Aorta (tissue), 5 donors: ENCODE measurements around the gene TRABD2B. TPM values are rescaled to one million over a fixed set of nuclear protein-coding genes. Genes with fewer than 3 reads are reported as not detected.

Experiments used
- ATAC-seq: fragments of 200-7000 bp; cut with Tn5 transposase; one replicate; pipeline ENCODE4 v1.9.1; 2022; ENCODE audit warnings: moderate library complexity; ENCODE audit not compliant: low FRiP score
- DNase-seq, 2 donors: peaks; one replicate each; pipeline ENCODE4 v3.0.0-alpha.2; 2020
- H3K27ac ChIP-seq, 2 donors: one replicate each; pipeline ENCODE4 v1.5.1; 2013; ENCODE audit warnings: low read length in 2 of 2, mild to moderate bottlenecking in 2 of 2, moderate library complexity in 2 of 2, control low read depth in 1 of 2, inconsistent platforms in 1 of 2, low read depth in 1 of 2
- H3K27me3 ChIP-seq, 2 donors: one replicate each; pipeline ENCODE4 v1.6.1; 2013; ENCODE audit warnings: control low read depth in 1 of 2, low read length in 1 of 2, mild to moderate bottlenecking in 1 of 2, moderate library complexity in 1 of 2; ENCODE audit not compliant: insufficient read depth in 2 of 2, control insufficient read depth in 1 of 2
- H3K36me3 ChIP-seq, 2 donors: one replicate each; pipeline ENCODE4 v1.6.1; 2013; ENCODE audit warnings: control low read depth in 1 of 2, low read length in 1 of 2, mild to moderate bottlenecking in 1 of 2; ENCODE audit not compliant: insufficient read depth in 2 of 2, control insufficient read depth in 1 of 2
- H3K4me1 ChIP-seq, 2 donors: one replicate each; pipeline ENCODE4 v1.6.1; 2013; ENCODE audit warnings: low read length in 2 of 2, control low read depth in 1 of 2, mild to moderate bottlenecking in 1 of 2, moderate library complexity in 1 of 2; ENCODE audit not compliant: insufficient read depth in 2 of 2, control insufficient read depth in 1 of 2
- H3K4me3 ChIP-seq, 2 donors: one replicate each; pipeline ENCODE4 v1.5.1; 2013; ENCODE audit warnings: low read length in 2 of 2, control low read depth in 1 of 2, mild to moderate bottlenecking in 1 of 2
- H3K9me3 ChIP-seq: one replicate; pipeline ENCODE4 v1.6.1; 2013; ENCODE audit warnings: mild to moderate bottlenecking, low read length; ENCODE audit not compliant: control insufficient read depth
- WGBS, 2 donors: extraction: QIAGEN DNeasy Blood & Tissue Kit; methylation state at CpG; one replicate each; pipeline ENCODE4 v1.1.7; 2013; 5-methylcytosine and 5-hydroxymethylcytosine counted together
- intact Hi-C, 2 donors: fragments of 100-400 bp; cut with DNase I; formaldehyde crosslinking; loops; one replicate each; pipeline versions ENCODE4 v1.14.2 to v1.15.0; 2022
- polyA plus RNA-seq, 2 donors: library from polyadenylated mRNA; stranded (reverse); fragments of 200-250 nt; gene quantifications; one replicate each; pipeline ENCODE4 v1.2.3, GENCODE V29; 2013
- total RNA-seq, 2 donors: library from RNA; stranded (reverse); fragmentation: NEBNext Ultra II Directional; extraction: Animal tissue kit (Norgen Biotek cat#: 25700); gene quantifications; one replicate each; pipeline ENCODE4 v1.2.1, GENCODE V29; 2021
- donor health status: healthy with polysubstance abuse.
- donor health status: Bipolar disorder and iron deficiency.
- donor health status: DM: no; HTN: no; CAD: no.
- donor health status: DM: no; HTN: no; CAD: no.
- donor health status: DM: yes; HTN: yes; CAD: no.

The TRABD2B gene
- total and polyA plus RNA-seq, 4 donors, result 6.0 to 13.3 (median 8.5) TPM

GRCh38 chr1:47849591-47850261 is 147.5 kb downstream of the TRABD2B start:
- peak; percentile 47 for ATAC-seq
- WGBS, 2 donors, result 82 to 91% methylated on average over 5 of the region's 5 CpGs
- no peak overlapping the region for H3K4me3 ChIP-seq
- H3K27ac ChIP-seq, result no peak overlapping the region
- no peaks in the 10 kb centered on the region for H3K9me3 ChIP-seq
- intact Hi-C loops, result no loop called here
- no peaks in the 10 kb centered on the region for H3K4me1 ChIP-seq
- no peak for DNase-seq
- H3K27me3 ChIP-seq, result no peaks in the 10 kb centered on the region
- H3K36me3 ChIP-seq, result no peaks in the 10 kb centered on the region

GRCh38 chr1:47849005-47849521 is 148.1 kb downstream of the TRABD2B start:
- no peak for ATAC-seq

GRCh38 chr1:47847763-47848162 is 149.4 kb downstream of the TRABD2B start:
- intact Hi-C loops, result no loop called here
- WGBS, 2 donors, result 97% methylated on average over 9 of the region's 9 CpGs
- no peaks in the 10 kb centered on the region for H3K27me3 ChIP-seq
- no peak overlapping the region for H3K27ac ChIP-seq
- no peaks in the 10 kb centered on the region for H3K9me3 ChIP-seq
- DNase-seq (no peak), ATAC-seq (no peak)
- H3K36me3 ChIP-seq, result no peaks in the 10 kb centered on the region
- H3K4me3 ChIP-seq, result no peak overlapping the region
- no peaks in the 10 kb centered on the region for H3K4me1 ChIP-seq

More at GRCh38 chr1:47849005-47849521, 148.1 kb downstream of the TRABD2B start:
- Histone ChIP-seq H3K27me3 (no peaks in the 10 kb centered on the region), H3K4me1 (no peaks in the 10 kb centered on the region), H3K4me3 (no peak overlapping the region), H3K9me3 (no peaks in the 10 kb centered on the region), H3K27ac (no peak overlapping the region), H3K36me3 (no peaks in the 10 kb centered on the region)
- intact Hi-C loops, result no loop called here
- no peak for DNase-seq
- WGBS, 2 donors, result 80 to 85% methylated on average over 4 of the region's 4 CpGs

GRCh38 chr1:47844558-47844955 is 152.6 kb downstream of the TRABD2B start:
- Histone ChIP-seq H3K4me3 (no peak overlapping the region), H3K27ac (no peak overlapping the region), H3K4me1 (peaks cover 0 to 4% of the 10 kb centered on the region in 2 donors), H3K27me3 (no peaks in the 10 kb centered on the region), H3K9me3 (no peaks in the 10 kb centered on the region), H3K36me3 (no peaks in the 10 kb centered on the region)
- DNase-seq (no peak), ATAC-seq (no peak)
- 97% methylated on average over 3 of the region's 3 CpGs for WGBS, 2 donors
- intact Hi-C loops, result no loop called here

- intact Hi-C loops, result no loop called here
- H3K36me3 ChIP-seq, result no peaks in the 10 kb centered on the region
- H3K27ac ChIP-seq, result no peak overlapping the region
- WGBS, 2 donors, result 89 to 90% methylated on average over 10 of the region's 10 CpGs
- peaks cover 0 to 4% of the 10 kb centered on the region in 2 donors for H3K4me1 ChIP-seq
- no peak overlapping the region for H3K4me3 ChIP-seq
- H3K9me3 ChIP-seq, result no peaks in the 10 kb centered on the region
- H3K27me3 ChIP-seq, result no peaks in the 10 kb centered on the region
- no peak for ATAC-seq
- DNase-seq, result no peak
These were observed 153.2 kb downstream of the TRABD2B start for GRCh38 chr1:47843781-47844557.

GRCh38 chr1:47843059-47843458 is 154.1 kb downstream of the TRABD2B start:
- no peaks in the 10 kb centered on the region for H3K9me3 ChIP-seq
- WGBS, 2 donors, result 89 to 94% methylated on average over 6 of the region's 6 CpGs
- intact Hi-C loops, result no loop called here
- DNase-seq (no peak), ATAC-seq (no peak)
- no peaks in the 10 kb centered on the region for H3K27me3 ChIP-seq
- no peak overlapping the region for H3K4me3 ChIP-seq
- H3K27ac ChIP-seq, result no peak overlapping the region
- no peaks in the 10 kb centered on the region for H3K36me3 ChIP-seq
- peaks cover 0 to 4% of the 10 kb centered on the region in 2 donors for H3K4me1 ChIP-seq

- 55 to 62% methylated on average over 5 of the region's 5 CpGs for WGBS, 2 donors
- Histone ChIP-seq H3K36me3 (no peaks in the 10 kb centered on the region), H3K27ac (no peak overlapping the region), H3K4me3 (no peak overlapping the region), H3K27me3 (no peaks in the 10 kb centered on the region), H3K9me3 (no peaks in the 10 kb centered on the region), H3K4me1 (peaks cover 0 to 4% of the 10 kb centered on the region in 2 donors)
- DNase-seq (no peak), ATAC-seq (no peak)
- intact Hi-C loops, result no loop called here
These were observed 154.8 kb downstream of the TRABD2B start for GRCh38 chr1:47842228-47842919.

- Histone ChIP-seq H3K27ac (no peak overlapping the region), H3K4me1 (peaks cover 0 to 8% of the 10 kb centered on the region in 2 donors), H3K27me3 (no peaks in the 10 kb centered on the region), H3K4me3 (no peak overlapping the region), H3K36me3 (no peaks in the 10 kb centered on the region), H3K9me3 (no peaks in the 10 kb centered on the region)
- no peak for DNase-seq
- 93 to 96% methylated on average over 3 of the region's 3 CpGs for WGBS, 2 donors
- intact Hi-C loops, result no loop called here
- ATAC-seq, result no peak
These were observed 155.8 kb downstream of the TRABD2B start for GRCh38 chr1:47841356-47841755.
